Left ventricle myocardium superior (tissue), 1 donor: ENCODE measurements around the gene AFMID. TPM values are rescaled to one million over a fixed set of nuclear protein-coding genes. Genes with fewer than 3 reads are reported as not detected.
"Not testable (repeated sequence)": the region's sequence is repeated elsewhere in the genome, so short reads cannot be mapped to it uniquely, and the experiment has no call there.

Experiments used
- ATAC-seq: fragments of 200-7000 bp; cut with Tn5 transposase; one replicate; pipeline ENCODE4 v1.9.1; 2020; ENCODE audit warnings: mild to moderate bottlenecking, moderate library complexity
- DNase-seq: peaks from one replicate; pipeline ENCODE4 v3.0.0-alpha.2; 2020
- intact Hi-C: fragments of 100-400 bp; cut with micrococcal nuclease; formaldehyde crosslinking; loops from one replicate; pipeline ENCODE4 v1.11.0; 2022
- total RNA-seq: library from RNA; stranded (reverse); fragmentation: NEBNext Ultra II Directional; extraction: Animal tissue kit (Norgen Biotek cat#: 25700); gene quantifications from one replicate; pipeline ENCODE4 v1.2.1, GENCODE V29; 2021
- donor health status: DM: no; HTN: yes; CAD: no; lungs with severe emphysema.

The AFMID gene
- total RNA-seq, 1 donor from 2014 or later, result 45.0 TPM

DNA sequence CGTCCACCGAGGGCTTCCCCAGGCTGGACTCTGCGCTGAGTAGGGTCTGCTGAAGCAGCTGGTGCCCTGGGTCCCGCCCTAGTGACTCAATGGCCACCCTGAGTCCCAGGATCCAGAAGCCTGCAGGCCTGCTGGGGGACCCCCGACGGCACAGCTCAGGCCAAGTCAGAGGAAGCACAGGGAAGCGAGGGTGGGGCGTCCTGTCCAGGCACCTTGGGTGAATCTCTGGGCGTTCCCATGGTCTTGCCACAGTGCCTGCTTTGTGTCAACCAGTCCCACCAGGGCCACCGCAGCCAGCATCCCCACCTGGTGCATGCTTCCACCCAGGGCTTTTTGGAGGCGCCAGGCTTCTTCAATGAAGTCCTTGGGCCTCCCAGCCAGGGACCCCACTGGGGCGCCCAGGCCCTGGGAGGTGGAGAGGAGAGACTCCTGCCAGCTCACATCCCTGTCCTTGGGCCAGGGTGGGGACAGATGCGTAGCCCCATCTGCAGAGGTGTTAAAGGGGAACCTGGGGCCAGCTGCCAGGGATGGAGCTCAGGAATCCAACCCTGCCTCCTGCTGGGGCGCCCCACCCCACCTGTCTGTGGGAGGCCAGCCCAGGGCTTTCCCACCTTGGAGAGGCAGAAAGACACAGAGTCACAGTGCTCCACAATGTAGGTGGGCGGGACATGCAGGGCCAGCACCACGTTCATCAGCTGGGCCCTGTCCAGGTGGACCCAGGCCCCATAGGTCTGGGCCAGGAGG is 62.1 kb downstream of the AFMID start:
- intact Hi-C loops, result no loop called here
- ATAC-seq (no peak), DNase-seq (no peak)

DNA sequence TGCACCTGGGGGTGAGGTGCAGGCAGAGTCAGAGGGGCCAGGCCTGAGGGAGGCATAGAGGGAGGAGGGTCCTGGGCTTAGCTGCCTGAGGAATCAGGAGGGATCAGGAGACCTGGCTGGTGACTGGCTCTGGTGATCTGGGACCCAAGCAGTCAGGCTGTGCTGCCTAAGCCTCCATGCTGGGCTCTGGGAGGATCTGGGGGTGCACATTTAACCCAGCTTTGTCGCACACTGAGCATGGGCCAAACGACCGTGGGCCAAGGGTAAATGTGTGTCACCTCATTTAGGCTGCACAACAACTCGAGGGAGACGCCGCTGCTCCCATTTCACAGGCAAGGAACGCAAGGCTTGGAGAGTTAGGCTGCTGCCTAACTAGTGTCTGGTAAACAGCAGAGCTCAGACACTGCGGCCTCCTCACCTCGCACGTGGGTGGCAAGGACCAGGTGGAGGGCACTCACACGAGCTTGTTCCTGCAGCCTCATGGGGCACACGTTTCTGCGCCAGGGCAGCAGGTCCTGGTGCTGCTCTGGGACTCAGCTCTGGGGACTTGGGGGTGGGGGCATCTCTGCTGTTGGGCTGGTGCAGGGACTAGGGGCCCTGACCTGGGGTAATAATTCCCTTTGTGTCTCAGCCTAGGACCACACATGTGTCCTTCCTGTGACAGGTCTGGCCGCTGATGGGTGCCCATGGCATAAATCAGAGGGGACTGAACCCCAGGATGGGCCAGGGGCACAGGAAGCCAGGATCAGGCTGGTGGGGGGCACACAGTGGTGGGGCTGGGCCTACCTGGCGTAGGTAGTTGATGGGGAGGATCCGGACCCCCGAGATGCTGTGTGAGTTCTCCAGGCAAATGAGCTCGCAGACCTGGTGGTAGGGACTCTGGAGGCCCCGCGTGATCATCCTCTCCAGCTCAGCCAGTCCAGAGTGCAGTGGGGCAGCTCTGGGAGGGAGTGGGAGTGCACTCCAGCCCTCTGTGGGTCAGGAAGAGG is 63.0 kb downstream of the AFMID start:
- DNase-seq (no peak), ATAC-seq (no peak)
- intact Hi-C loops, result no loop called here

DNA sequence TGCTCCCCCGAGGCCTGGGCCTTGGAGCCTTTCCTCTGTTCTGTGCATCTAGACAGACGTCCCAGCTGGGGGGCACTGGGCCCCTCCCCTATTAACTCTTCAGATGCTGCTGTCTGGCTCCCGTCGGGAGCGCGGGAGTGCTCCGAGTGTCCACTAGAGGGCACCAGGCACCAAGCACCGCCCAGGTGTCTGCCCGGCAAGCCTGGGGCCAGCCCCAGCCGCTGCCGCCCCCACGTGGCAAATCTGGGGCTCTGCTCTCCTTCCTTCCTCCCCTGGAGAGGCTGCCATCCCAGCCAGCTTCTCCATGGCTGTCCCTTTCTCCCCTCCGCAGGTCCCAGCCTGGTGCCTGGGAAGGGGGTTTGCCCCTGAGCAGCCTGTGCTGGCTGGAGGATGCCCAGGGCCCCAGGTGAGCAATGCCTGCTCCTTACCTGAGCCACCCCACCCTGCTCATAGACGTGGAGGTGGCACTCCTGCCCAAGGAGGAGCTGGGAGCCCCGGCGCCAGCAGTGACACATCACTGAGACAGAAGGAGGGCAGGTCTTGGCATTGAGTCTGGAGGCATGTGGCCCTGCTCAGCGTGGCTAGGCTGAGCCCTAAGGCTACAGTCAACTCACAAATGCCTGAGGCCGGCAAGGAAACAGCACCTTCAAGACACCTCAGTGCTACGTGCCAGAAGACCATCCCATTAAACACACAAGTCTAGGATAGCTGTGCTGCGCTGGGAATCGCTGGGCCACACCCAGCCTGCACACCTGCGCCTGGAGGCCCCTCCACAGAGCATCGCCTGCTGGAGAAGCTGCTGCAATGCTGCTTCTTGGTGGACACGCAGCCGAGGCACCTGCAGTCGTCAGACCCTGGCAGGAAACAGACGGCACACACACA is 64.0 kb downstream of the AFMID start:
- DNase-seq, result peak; percentile 90
- ATAC-seq, result peak; percentile 74
- intact Hi-C loops, result no loop called here

DNA sequence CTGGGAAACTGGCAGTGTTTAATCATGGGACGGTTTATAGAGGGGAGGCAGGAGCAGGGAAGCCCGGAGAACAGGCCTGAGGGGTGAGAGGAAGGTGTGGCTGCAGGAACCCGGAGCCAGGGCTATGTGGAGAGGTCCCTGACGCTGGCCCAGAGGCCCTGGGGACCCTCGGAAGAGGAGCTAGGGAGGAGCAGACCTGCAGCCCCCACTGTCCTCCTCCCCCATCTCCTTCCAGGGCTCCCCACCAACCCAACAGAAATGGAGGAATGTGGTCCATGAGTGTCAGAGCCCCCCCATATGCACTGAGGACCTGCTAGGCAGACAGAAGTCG is 64.6 kb downstream of the AFMID start:
- intact Hi-C loops, result no loop called here
- DNase-seq (no peak), ATAC-seq (no peak)

DNA sequence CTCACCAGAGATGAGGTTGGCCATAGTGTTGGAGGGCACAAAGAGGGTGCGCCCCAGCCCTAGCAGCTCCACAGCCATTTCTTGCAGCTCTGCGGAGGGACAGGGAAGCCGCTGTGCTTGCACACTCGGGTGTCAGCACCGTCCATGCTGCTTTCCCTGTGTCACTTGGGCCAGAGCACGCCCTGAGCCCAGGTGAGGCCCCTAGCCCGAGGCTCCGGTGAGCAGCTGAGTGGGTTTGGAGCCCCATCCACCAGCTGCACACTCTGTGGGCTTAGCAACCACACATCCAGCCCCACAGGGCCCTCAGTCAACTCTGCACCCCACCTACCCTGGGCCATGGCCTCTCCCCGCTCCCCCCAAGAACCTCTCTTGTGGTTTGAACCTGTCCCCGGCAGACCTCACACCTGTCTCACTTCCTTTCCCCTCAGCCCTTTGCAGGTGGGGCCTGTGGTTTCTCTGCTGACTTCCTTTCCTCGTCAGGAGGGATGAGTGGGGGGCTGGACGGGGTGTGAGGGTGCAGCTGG is 65.0 kb downstream of the AFMID start:
- intact Hi-C loops, result no loop called here
- no peak for DNase-seq
- ATAC-seq, result no peak

DNA sequence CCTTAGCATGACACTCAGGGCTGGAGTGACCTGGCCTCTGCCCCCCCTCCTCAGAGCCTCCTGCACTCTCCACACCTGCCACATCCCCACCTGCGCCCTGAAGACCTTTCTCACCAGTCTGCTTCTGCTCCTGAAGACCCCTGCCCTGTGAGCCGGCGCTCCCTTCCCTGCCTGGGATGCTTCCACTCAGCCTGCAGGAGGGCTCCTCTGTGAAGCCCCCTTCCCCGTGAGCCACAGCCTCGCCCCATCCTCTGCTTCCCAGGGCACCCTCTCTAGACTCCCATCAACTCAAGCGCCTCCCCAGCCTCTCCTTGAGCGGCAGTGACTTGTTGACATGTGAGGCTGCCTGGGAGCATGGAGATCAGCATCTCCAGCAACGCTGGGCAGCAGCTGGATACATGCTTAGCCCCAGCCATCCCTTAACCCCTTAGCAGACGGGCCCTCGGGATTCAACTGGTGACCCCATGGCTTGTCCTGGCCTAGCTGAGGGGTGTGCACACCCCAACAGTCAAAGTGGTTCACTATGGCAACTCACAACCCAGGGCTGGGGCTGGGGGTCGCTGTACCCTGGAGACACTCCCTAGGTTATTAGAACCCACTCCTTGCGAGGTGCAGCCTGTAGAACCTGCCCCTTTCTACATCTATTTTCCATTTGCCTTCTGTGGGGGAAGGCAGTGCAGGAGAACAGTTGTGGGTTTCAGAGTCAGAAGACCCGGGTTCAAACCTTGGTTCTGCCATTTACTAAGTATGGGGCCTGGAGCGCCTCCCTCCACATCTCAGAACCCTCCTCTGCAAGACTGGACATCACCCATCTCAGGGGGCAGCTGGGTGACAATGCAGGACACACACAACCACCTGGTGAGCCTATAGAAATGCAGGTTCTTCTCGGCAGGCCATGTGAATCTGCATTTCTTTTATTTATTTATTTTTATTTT is 65.8 kb downstream of the AFMID start:
- intact Hi-C loops, result no loop called here
- DNase-seq (no peak), ATAC-seq (no peak)

DNA sequence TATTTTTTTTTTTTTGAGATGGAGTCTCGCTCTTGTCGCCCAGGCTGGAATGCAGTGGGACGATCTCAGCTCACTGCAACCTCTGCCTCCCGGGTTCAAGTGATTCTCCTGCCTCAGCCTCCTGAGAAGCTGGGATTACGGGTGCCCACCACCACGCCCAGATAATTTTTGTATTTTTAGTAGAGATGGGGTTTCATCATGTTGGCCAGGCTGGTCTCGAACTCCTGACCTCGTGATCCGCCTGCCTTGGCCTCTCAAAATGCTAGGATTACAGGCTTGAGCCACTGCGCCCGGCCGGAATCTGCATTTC is 66.4 kb downstream of the AFMID start:
- ATAC-seq, DNase-seq, intact Hi-C loops: not testable (repeated sequence)

DNA sequence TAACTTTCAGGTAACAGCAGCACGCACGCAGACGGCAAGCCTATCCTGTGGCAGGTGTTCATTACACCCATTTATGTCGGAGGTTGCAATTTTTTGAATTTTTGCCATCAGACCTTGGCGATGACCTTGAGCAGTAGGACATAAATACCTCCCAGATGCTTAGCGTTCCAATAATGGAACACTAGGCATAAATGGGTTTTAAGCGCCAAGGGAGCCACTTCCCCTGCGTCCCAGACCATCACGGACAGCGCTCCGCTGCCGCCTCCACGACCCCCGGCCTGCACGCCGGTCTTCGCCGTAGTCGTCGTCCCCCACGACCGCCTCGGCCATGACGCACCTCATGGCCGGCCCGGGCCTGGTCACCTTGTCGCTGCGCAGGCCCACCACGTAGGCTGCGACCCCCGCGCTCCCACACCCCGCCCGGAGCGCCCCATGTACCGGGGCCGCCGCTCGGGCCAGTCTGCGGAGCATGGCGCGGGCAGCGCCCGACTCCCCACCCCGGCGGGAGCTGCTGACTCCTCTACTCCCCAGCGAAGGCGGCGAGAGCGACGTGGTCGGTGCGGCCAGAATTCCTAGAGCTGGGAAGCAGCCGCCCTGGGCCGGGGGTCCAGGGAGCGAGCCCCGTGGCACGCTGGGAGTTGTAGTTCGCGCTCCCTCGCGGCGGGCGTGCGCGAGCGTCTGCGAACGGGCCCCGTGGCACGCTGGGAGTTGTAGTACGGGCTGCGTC is 66.9 kb downstream of the AFMID start:
- ATAC-seq, result peak; percentile 86
- intact Hi-C loops, result no loop called here
- DNase-seq, result peak; percentile 94

DNA sequence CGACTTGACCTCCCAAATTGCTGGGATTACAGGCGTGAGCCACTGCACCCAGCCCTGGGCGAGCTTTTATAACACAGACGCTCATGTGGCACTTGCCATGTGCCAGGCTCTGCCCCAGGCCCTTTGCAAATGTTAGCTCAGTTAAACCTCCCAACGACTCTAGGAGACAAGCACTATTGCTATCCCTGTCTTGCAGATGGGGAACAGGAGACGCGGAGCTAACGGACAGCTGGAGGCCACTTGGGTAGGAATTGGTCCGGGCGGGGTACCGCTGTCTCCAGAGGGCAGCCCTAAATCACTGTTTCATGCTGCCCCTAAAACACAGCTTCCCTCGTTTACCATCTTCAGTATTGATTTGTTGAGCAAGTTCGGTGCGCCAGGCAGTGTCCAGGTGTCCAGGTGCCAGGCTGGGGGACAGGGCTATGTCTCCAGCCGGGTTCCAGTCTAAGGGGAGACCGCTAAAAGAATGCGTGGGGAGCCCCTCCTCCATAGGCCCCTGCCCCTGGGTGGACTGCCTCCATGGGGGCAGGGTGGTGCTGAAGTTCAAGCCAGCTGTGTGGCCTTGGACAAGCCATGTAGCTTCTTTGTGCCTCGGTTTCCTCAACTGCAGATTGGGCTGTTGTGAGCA is 68.0 kb downstream of the AFMID start:
- DNase-seq, result no peak
- intact Hi-C loops, result no loop called here
- no peak for ATAC-seq

DNA sequence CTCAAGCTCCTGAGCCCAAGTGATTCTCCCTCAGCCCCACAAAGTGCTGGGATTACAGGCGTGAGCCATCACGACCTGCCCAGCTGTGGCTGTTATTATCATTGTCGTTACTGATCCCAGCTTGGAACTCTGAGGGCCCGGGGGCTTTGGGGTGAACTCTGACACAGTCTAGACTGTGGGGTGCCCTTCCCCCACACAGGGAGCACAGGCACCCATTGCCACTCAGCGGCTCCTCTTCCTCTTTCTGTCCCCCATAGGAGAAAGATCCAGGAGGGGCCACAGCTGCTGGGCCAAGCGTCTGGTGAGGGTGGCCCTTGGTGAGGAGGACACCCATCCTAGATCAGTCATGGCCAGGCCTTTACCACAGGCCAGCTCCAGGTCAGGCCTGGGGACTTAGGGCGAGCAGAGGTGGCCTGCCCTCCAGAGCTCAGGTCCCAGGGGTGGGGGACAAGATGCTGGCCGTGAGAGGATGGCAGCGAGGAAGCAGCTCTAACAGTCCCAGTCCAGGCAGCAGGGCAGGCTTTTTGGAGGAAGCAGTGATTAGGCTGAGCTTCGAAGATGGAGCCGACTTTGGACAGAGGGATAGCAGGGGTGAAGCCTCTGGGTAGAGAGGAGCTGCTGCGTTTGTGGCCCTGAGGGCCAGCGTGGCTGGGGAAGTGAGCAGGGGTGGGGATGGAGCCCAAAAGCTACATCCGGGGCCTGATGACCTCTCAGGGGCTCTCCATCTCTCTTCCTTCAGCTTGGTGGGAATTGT is 69.0 kb downstream of the AFMID start:
- intact Hi-C loops, result no loop called here
- no peak for ATAC-seq
- DNase-seq, result no peak

DNA sequence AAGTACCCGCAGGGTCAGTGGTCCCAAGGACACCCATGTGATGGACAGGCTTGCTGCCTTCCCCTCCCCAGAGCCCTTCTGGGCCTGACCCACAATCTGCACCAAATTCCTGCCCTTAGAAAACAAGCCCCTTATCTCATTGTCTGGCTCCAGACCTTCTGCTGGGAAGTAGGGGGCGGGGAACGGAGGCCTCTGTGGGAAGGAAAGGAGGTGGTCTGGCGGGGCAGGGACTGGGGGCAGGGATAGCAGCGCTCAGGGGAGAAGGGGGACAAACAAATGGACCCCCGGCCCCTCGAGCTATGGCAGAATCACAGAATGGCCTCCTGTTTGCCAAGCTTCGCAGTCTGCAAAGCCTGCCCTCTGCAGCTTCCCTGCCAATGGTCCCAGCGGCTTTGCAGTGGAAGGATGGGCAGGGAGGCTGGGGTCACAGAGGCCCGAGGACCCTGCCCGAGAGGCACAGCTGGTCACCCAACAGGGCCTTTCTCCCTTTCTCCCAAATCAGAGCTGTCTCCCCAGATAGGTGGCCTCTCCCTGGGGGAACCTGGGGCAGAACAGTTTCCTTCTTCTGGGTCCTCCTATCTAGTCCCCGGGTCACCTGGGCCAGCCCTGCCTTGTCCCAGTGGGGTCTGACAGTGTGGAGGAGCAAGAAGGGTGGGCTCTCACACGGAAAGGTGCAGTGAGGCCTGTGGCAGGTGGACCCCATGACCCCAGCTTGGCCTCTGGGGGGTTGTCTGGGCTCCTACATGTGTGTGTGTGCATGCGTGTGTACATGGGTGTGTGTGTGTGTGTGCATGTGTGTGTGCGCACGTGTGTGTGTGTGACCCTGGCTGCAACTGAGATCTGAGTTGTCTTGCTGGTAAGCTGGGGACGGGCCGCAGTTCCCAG is 69.8 kb downstream of the AFMID start:
- intact Hi-C loops, result no loop called here
- ATAC-seq, result no peak
- no peak for DNase-seq

Other genes with a start within 250 kb of the AFMID start
- 21.2 TPM for gene TNRC6C, start 228.7 kb upstream of the AFMID start, total RNA-seq
- gene TMC6, start 58.6 kb upstream of the AFMID start, total RNA-seq, result 69.2 TPM
- 1.5 TPM for gene TMC8, start 56.6 kb upstream of the AFMID start, total RNA-seq
- gene C17orf99, start 41.0 kb upstream of the AFMID start, total RNA-seq, result not detected
- 120 TPM for gene SYNGR2, start 18.8 kb upstream of the AFMID start, total RNA-seq
- gene TK1, start 310 bp upstream of the AFMID start, total RNA-seq, result 2.1 TPM
- gene BIRC5, start 26.9 kb downstream of the AFMID start, total RNA-seq, result 0.69 TPM
- not detected for gene TMEM235, start 44.3 kb downstream of the AFMID start, total RNA-seq
- gene SOCS3, start 172.7 kb downstream of the AFMID start, total RNA-seq, result 11.1 TPM
- 18.3 TPM for gene PGS1, start 191.3 kb downstream of the AFMID start, total RNA-seq